Activated CD8-positive, alpha-beta memory T cell treated with anti-CD3 and anti-CD28 coated beads, Interleukin-2, amount 10 ng/mL, durations not matched to agents 7 days and 5 days (primary cell): ENCODE data around the gene TEX13C. TPM values are rescaled to one million over a fixed set of nuclear protein-coding genes. Genes with fewer than 3 reads are reported as not detected.

Experiments
- ATAC-seq: fragments of 150-1000 bp; cut with Tn5 transposase; one replicate; pipeline ENCODE4 v1.10.0; 2021; ENCODE audit warnings: moderate library complexity
- CTCF ChIA-PET: fragments of 350-600 bp; sonication (Branson Sonifier 250); formaldehyde crosslinking; loops from one replicate; lab custom pipeline; 2021; ENCODE audit warnings: antibody characterized with exemption; lab: Charles Lee
- DNase-seq: peaks from one replicate; pipeline ENCODE4 v3.0.0-alpha.2; 2020
- H3K27ac Mint-ChIP-seq: one replicate; pipeline ENCODE4 v1.8.0; 2021; ENCODE audit warnings: mild to moderate bottlenecking, mixed read lengths
- H3K27me3 Mint-ChIP-seq: one replicate; pipeline ENCODE4 v1.8.0; 2021; ENCODE audit warnings: mixed read lengths
- H3K36me3 Mint-ChIP-seq: one replicate; pipeline ENCODE4 v1.8.0; 2021; ENCODE audit warnings: mild to moderate bottlenecking, mixed read lengths
- H3K4me1 Mint-ChIP-seq: one replicate; pipeline ENCODE4 v1.8.0; 2021; ENCODE audit warnings: mixed read lengths
- H3K4me3 Mint-ChIP-seq: one replicate; pipeline ENCODE4 v1.8.0; 2021; ENCODE audit warnings: mild to moderate bottlenecking, moderate library complexity, mixed read lengths
- H3K9me3 Mint-ChIP-seq: one replicate; pipeline ENCODE4 v1.8.0; 2022; ENCODE audit warnings: low read depth, mixed read lengths
- total RNA-seq, 2 experiments: library from RNA; stranded (reverse); gene quantifications; one replicate each; pipeline ENCODE4 v1.2.3, GENCODE V29; 2021

The TEX13C gene
- total RNA-seq, 2 experiments from 2014 or later, result not detected

GRCh38 chrX:125326599-125326998 is 6.9 kb downstream of the TEX13C start:
- Mint-ChIP-seq H3K36me3 (no peaks in the 10 kb centered on the region), H3K9me3 (no peaks in the 10 kb centered on the region), H3K4me1 (no peaks in the 10 kb centered on the region), H3K27me3 (peaks cover 2% of the 10 kb centered on the region), H3K4me3 (no peak overlapping the region), H3K27ac (no peak overlapping the region)
- CTCF ChIA-PET, result no interaction called here
- ATAC-seq (no peak), DNase-seq (no peak)

- DNase-seq, result no peak
- Mint-ChIP-seq H3K9me3 (no peaks in the 10 kb centered on the region), H3K36me3 (no peaks in the 10 kb centered on the region), H3K4me3 (no peak overlapping the region), H3K27ac (no peak overlapping the region), H3K27me3 (peaks cover 2% of the 10 kb centered on the region), H3K4me1 (no peaks in the 10 kb centered on the region)
- no peak for ATAC-seq
- CTCF ChIA-PET, result no interaction called here
Measured at GRCh38 chrX:125327891-125328290, 8.2 kb downstream of the TEX13C start.

DNA sequence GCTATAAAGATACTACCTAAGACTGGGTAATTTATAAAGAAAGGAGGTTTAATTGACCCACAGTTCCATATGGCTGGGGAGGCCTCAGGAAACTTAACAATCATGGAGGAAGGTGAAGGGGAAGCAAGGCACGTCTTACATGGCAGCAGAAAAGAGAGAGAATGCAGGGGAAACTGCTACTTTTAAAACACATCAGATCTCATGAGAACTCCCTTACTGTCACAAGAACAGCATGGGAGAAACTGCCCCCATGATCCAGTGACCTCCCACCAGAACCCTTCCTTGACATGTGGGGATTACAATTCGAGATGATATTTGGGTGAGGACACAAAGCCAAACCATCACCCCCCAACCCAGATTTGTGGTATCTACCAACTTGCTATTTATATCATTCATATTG is 13.9 kb downstream of the TEX13C start:
- H3K27ac Mint-ChIP-seq, result no peak overlapping the region
- H3K9me3 Mint-ChIP-seq, result no peaks in the 10 kb centered on the region
- ATAC-seq, result no peak
- CTCF ChIA-PET, result no interaction called here
- DNase-seq, result no peak
- H3K36me3 Mint-ChIP-seq, result no peaks in the 10 kb centered on the region
- no peak overlapping the region for H3K4me3 Mint-ChIP-seq
- H3K27me3 Mint-ChIP-seq, result no peaks in the 10 kb centered on the region
- no peaks in the 10 kb centered on the region for H3K4me1 Mint-ChIP-seq

GRCh38 chrX:125340490-125340889 is 20.8 kb downstream of the TEX13C start:
- H3K9me3 Mint-ChIP-seq, result no peaks in the 10 kb centered on the region
- no peak overlapping the region for H3K4me3 Mint-ChIP-seq
- H3K36me3 Mint-ChIP-seq, result no peaks in the 10 kb centered on the region
- no peaks in the 10 kb centered on the region for H3K4me1 Mint-ChIP-seq
- no peak overlapping the region for H3K27ac Mint-ChIP-seq
- ATAC-seq (no peak), DNase-seq (no peak)
- CTCF ChIA-PET, result no interaction called here
- no peaks in the 10 kb centered on the region for H3K27me3 Mint-ChIP-seq

GRCh38 chrX:125374169-125374568 is 54.5 kb downstream of the TEX13C start:
- H3K9me3 Mint-ChIP-seq, result peaks cover 2% of the 10 kb centered on the region
- no peaks in the 10 kb centered on the region for H3K36me3 Mint-ChIP-seq
- H3K27me3 Mint-ChIP-seq, result no peaks in the 10 kb centered on the region
- CTCF ChIA-PET, result no interaction called here
- H3K27ac Mint-ChIP-seq, result no peak overlapping the region
- DNase-seq, result no peak
- H3K4me1 Mint-ChIP-seq, result no peaks in the 10 kb centered on the region
- H3K4me3 Mint-ChIP-seq, result no peak overlapping the region
- ATAC-seq, result no peak
